Measurements from ENCODE around the gene PIH1D2.

DNA sequence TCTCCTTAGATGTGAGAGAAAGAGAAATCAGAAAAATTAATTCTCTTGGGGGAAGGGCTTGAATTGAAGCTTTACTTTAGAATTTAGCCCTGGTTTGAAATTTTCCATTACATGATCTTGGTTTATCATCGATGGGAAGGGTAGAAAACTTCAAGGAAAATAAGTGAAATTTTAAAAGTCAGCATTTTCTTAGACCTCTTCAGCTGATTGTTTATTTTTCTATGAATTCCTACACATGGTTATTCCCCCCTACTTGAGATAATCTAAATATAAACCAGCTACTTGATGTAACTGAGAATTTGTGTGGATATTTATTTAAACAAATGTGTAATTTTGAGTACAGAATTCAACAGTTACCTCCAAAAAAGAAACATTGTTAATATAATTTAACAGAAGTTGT, 10.9 kb downstream of the PIH1D2 start:
- TF ChIP-seq, protein P1, sequence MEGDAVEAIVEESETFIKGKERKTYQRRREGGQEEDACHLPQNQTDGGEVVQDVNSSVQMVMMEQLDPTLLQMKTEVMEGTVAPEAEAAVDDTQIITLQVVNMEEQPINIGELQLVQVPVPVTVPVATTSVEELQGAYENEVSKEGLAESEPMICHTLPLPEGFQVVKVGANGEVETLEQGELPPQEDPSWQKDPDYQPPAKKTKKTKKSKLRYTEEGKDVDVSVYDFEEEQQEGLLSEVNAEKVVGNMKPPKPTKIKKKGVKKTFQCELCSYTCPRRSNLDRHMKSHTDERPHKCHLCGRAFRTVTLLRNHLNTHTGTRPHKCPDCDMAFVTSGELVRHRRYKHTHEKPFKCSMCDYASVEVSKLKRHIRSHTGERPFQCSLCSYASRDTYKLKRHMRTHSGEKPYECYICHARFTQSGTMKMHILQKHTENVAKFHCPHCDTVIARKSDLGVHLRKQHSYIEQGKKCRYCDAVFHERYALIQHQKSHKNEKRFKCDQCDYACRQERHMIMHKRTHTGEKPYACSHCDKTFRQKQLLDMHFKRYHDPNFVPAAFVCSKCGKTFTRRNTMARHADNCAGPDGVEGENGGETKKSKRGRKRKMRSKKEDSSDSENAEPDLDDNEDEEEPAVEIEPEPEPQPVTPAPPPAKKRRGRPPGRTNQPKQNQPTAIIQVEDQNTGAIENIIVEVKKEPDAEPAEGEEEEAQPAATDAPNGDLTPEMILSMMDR (IDR thresholded peaks at IDR 0.05): no peak
- TF ChIP-seq KAT7 (CRISPR knock-in tag; IDR thresholded peaks at IDR 0.05; ENCODE audit: borderline replicate concordance) (no peak), OVOL2 (CRISPR knock-in tag; IDR thresholded peaks at IDR 0.05; ENCODE audit: borderline replicate concordance) (no peak), FOXJ3 (CRISPR knock-in tag; IDR thresholded peaks at IDR 0.05; ENCODE audit: borderline replicate concordance) (no peak), ZNF263 (CRISPR knock-in tag; IDR thresholded peaks at IDR 0.05; ENCODE audit: low read depth) (no peak), CREB1 (CRISPR knock-in tag; IDR thresholded peaks at IDR 0.05) (no peak), PREB (CRISPR knock-in tag; IDR thresholded peaks at IDR 0.05; ENCODE audit: borderline replicate concordance) (no peak), CREM (CRISPR knock-in tag; IDR thresholded peaks at IDR 0.05) (no peak), SMAD4 (CRISPR knock-in tag; IDR thresholded peaks at IDR 0.05) (no peak), ESRRA (CRISPR knock-in tag; IDR thresholded peaks at IDR 0.05; ENCODE audit: borderline replicate concordance) (no peak), FOXP1 (CRISPR knock-in tag; IDR thresholded peaks at IDR 0.05; ENCODE audit: borderline replicate concordance) (no peak), IRF2 (CRISPR knock-in tag; IDR thresholded peaks at IDR 0.05; ENCODE audit: borderline replicate concordance, low read depth) (no peak)
- TF ChIP-seq, protein P2, sequence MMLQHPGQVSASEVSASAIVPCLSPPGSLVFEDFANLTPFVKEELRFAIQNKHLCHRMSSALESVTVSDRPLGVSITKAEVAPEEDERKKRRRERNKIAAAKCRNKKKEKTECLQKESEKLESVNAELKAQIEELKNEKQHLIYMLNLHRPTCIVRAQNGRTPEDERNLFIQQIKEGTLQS (CRISPR knock-in tag; conservative IDR thresholded peaks at IDR 0.05): no peak
